NCI-H510A (cell line): ENCODE measurements around the gene ZNF384.

Source experiments
- DNase-seq: peaks from one replicate; lab custom pipeline; 2025; lab: John Stamatoyannopoulos, UW

Gene ZNF384

GRCh38 chr12:6699259-6699988 lies 10.2 kb upstream of the ZNF384 start:
- DNase-seq, result no peak

- DNase-seq, result no peak
Measured at GRCh38 chr12:6698352-6699046, 9.3 kb upstream of the ZNF384 start.

- no peak for DNase-seq
Measured at GRCh38 chr12:6697584-6698351, 8.6 kb upstream of the ZNF384 start.

GRCh38 chr12:6696690-6697583 lies 7.8 kb upstream of the ZNF384 start:
- DNase-seq, result no peak

GRCh38 chr12:6695313-6696045 lies 6.3 kb upstream of the ZNF384 start:
- DNase-seq, result no peak

GRCh38 chr12:6694701-6695100 lies 5.5 kb upstream of the ZNF384 start:
- no peak for DNase-seq

GRCh38 chr12:6693832-6694355 lies 4.7 kb upstream of the ZNF384 start:
- no peak for DNase-seq

- DNase-seq, result no peak
Measured at GRCh38 chr12:6692888-6693287, 3.7 kb upstream of the ZNF384 start.

- DNase-seq, result no peak
Measured at GRCh38 chr12:6691473-6691872, 2.3 kb upstream of the ZNF384 start.

GRCh38 chr12:6688543-6688998 lies 604 bp downstream of the ZNF384 start:
- no peak for DNase-seq

GRCh38 chr12:6685814-6686213 lies 3.4 kb downstream of the ZNF384 start:
- DNase-seq, result no peak

- DNase-seq, result no peak
Measured at GRCh38 chr12:6684609-6685008, 4.6 kb downstream of the ZNF384 start.

GRCh38 chr12:6676962-6677361 lies 12.2 kb downstream of the ZNF384 start:
- no peak for DNase-seq

- no peak for DNase-seq
Measured at GRCh38 chr12:6672143-6672542, 17.0 kb downstream of the ZNF384 start.

- DNase-seq, result no peak
Measured at GRCh38 chr12:6667559-6668210, 21.5 kb downstream of the ZNF384 start.

GRCh38 chr12:6666211-6666610 lies 23.0 kb downstream of the ZNF384 start:
- no peak for DNase-seq

GRCh38 chr12:6664902-6665301 lies 24.3 kb downstream of the ZNF384 start:
- DNase-seq, result no peak

GRCh38 chr12:6662906-6663742 lies 26.1 kb downstream of the ZNF384 start, which contains the start of gene ING4:
Gene ING4 (minus strand): TSS chr12:6663119. CDS start chr12:6663101, 18 bp downstream.
- DNase-seq, result peak; percentile 93

GRCh38 chr12:6662602-6662905 lies 26.6 kb downstream of the ZNF384 start:
- no peak for DNase-seq
